HEK293 (cell line): ENCODE results near the gene ANAPC2.

Experiments
- CTCF ChIA-PET: fragments of 350-600 bp; formaldehyde crosslinking; extraction: SDS; loops from one replicate; lab custom pipeline; 2021; ENCODE audit warnings: antibody characterized with exemption; lab: Yijun Ruan, JAX
- POLR2A ChIA-PET: fragments of 300-600 bp; formaldehyde crosslinking; extraction: SDS; loops from one replicate; lab custom pipeline; 2020; ENCODE audit warnings: antibody characterized with exemption, inconsistent platforms; lab: Yijun Ruan, JAX
- H3K27ac ChIP-seq: fragments of 200-500 bp; sonication (Bioruptor generic); 2 replicates; pipeline ENCODE4 v1.5.1; 2014; ENCODE audit warnings: low read depth, low read length, control low read depth, inconsistent platforms; ENCODE audit errors: extremely low read depth
- H3K36me3 ChIP-seq, 2 experiments: fragments of 200-500 bp in 1 of 2; sonication (Bioruptor generic) in 1 of 2; 1 replicate in 1 of 2; 2 replicates in 1 of 2; pipeline ENCODE4 v1.5.1; 2014 to 2017; ENCODE audit warnings: inconsistent platforms in 2 of 2, low read length in 2 of 2; ENCODE audit not compliant: control insufficient read depth in 2 of 2, insufficient read depth in 1 of 2
- H3K4me1 ChIP-seq: fragments of 200-500 bp; sonication (Bioruptor generic); 2 replicates; pipeline ENCODE4 v1.5.1; 2014; ENCODE audit warnings: mild to moderate bottlenecking, low read length, inconsistent platforms; ENCODE audit not compliant: control insufficient read depth, insufficient read depth
- H3K4me3 ChIP-seq: 2 replicates; pipeline ENCODE4 v1.5.1; 2011; ENCODE audit warnings: low read depth, mild to moderate bottlenecking, control low read depth, low read length, moderate library complexity
- H3K9me3 ChIP-seq: fragments of 200-500 bp; sonication (Bioruptor generic); 2 replicates; pipeline ENCODE4 v1.5.1; 2014; ENCODE audit warnings: low read depth, low read length, inconsistent platforms; ENCODE audit not compliant: control insufficient read depth, insufficient read depth
- GLI4 ChIP-seq: fragments of 450-650 bp; formaldehyde crosslinking; IDR thresholded peaks from 2 replicates; pipeline ENCODE4 v1.5.1; 2016; ENCODE audit warnings: missing biosample characterization, missing genetic modification characterization
- IKZF3 ChIP-seq: fragments of 450-650 bp; IDR thresholded peaks from 2 replicates; pipeline ENCODE4 v1.5.0; 2018; ENCODE audit warnings: missing biosample characterization, mild to moderate bottlenecking, missing genetic modification characterization, moderate library complexity
- KLF9 ChIP-seq: fragments of 450-650 bp; formaldehyde crosslinking; IDR thresholded peaks from 2 replicates; pipeline ENCODE4 v1.5.1; 2016; ENCODE audit warnings: missing biosample characterization, missing genetic modification characterization, low read depth
- OSR2 ChIP-seq: fragments of 450-650 bp; formaldehyde crosslinking; IDR thresholded peaks from 2 replicates; pipeline ENCODE4 v1.5.1; 2016; ENCODE audit warnings: missing biosample characterization, missing genetic modification characterization
- PBX3 ChIP-seq: sonication (generic); formaldehyde crosslinking; IDR thresholded peaks from 2 replicates; pipeline ENCODE4 v1.8.1; 2022; ENCODE audit warnings: mild to moderate bottlenecking, moderate library complexity, missing genetic modification reagents
- PRDM4 ChIP-seq: fragments of 450-650 bp; formaldehyde crosslinking; IDR thresholded peaks from 2 replicates; pipeline ENCODE4 v1.5.1; 2017; ENCODE audit warnings: missing biosample characterization, missing genetic modification characterization
- YY1 ChIP-seq: fragments of 450-650 bp; formaldehyde crosslinking; IDR thresholded peaks from 2 replicates; pipeline ENCODE4 v1.5.1; 2018; ENCODE audit warnings: missing biosample characterization, missing genetic modification characterization
- ZBTB1 ChIP-seq: fragments of 450-650 bp; formaldehyde crosslinking; IDR thresholded peaks from 2 replicates; pipeline ENCODE4 v1.5.1; 2016; ENCODE audit warnings: missing biosample characterization, missing genetic modification characterization
- ZBTB17 ChIP-seq: fragments of 450-650 bp; formaldehyde crosslinking; IDR thresholded peaks from 2 replicates; pipeline ENCODE4 v1.5.1; 2016; ENCODE audit warnings: missing biosample characterization, missing genetic modification characterization
- ZBTB49 ChIP-seq: fragments of 450-650 bp; formaldehyde crosslinking; IDR thresholded peaks from 2 replicates; pipeline ENCODE4 v1.5.1; 2016; ENCODE audit warnings: missing biosample characterization, missing genetic modification characterization, low read depth
- ZFP37 ChIP-seq: fragments of 450-650 bp; formaldehyde crosslinking; IDR thresholded peaks from 2 replicates; pipeline ENCODE4 v1.5.1; 2016; ENCODE audit warnings: missing biosample characterization, missing genetic modification characterization
- ZNF133 ChIP-seq: fragments of 450-650 bp; formaldehyde crosslinking; IDR thresholded peaks from 2 replicates; pipeline ENCODE4 v1.5.1; 2016; ENCODE audit warnings: missing biosample characterization, missing genetic modification characterization
- ZNF184 ChIP-seq: fragments of 450-650 bp; IDR thresholded peaks from 2 replicates; pipeline ENCODE4 v1.5.1; 2018; ENCODE audit warnings: missing biosample characterization, mild to moderate bottlenecking, missing genetic modification characterization
- ZNF223 ChIP-seq: fragments of 450-650 bp; formaldehyde crosslinking; IDR thresholded peaks from 2 replicates; pipeline ENCODE4 v1.5.1; 2016; ENCODE audit warnings: missing biosample characterization, missing genetic modification characterization
- ZNF23 ChIP-seq: fragments of 450-650 bp; formaldehyde crosslinking; IDR thresholded peaks from 2 replicates; pipeline ENCODE4 v1.5.1; 2016; ENCODE audit warnings: missing biosample characterization, missing genetic modification characterization, borderline replicate concordance
- ZNF311 ChIP-seq: fragments of 450-650 bp; formaldehyde crosslinking; IDR thresholded peaks from 2 replicates; pipeline ENCODE4 v1.5.1; 2017; ENCODE audit warnings: missing biosample characterization, missing genetic modification characterization, borderline replicate concordance
- ZNF341 ChIP-seq: fragments of 450-650 bp; formaldehyde crosslinking; IDR thresholded peaks from 2 replicates; pipeline ENCODE4; 2016; ENCODE audit warnings: low read depth, missing biosample characterization, missing genetic modification characterization
- ZNF362 ChIP-seq: fragments of 450-650 bp; formaldehyde crosslinking; IDR thresholded peaks from 2 replicates; pipeline ENCODE4 v1.5.1; 2016; ENCODE audit warnings: missing biosample characterization, missing genetic modification characterization
- ZNF37A ChIP-seq: fragments of 450-650 bp; IDR thresholded peaks from 2 replicates; pipeline ENCODE4 v1.5.1; 2018; ENCODE audit warnings: missing biosample characterization, missing genetic modification characterization
- ZNF394 ChIP-seq: fragments of 450-650 bp; formaldehyde crosslinking; IDR thresholded peaks from 2 replicates; pipeline ENCODE4 v1.5.1; 2016; ENCODE audit warnings: missing biosample characterization, missing genetic modification characterization, mild to moderate bottlenecking, moderate library complexity, borderline replicate concordance
- ZNF423 ChIP-seq: fragments of 450-650 bp; formaldehyde crosslinking; IDR thresholded peaks from 2 replicates; pipeline ENCODE4 v1.5.1; 2016; ENCODE audit warnings: missing biosample characterization, missing genetic modification characterization
- ZNF473 ChIP-seq: fragments of 450-650 bp; formaldehyde crosslinking; IDR thresholded peaks from 2 replicates; pipeline ENCODE4 v1.5.1; 2017; ENCODE audit warnings: missing biosample characterization, missing genetic modification characterization
- ZNF513 ChIP-seq: fragments of 450-650 bp; IDR thresholded peaks from 2 replicates; pipeline ENCODE4 v1.5.1; 2018; ENCODE audit warnings: missing biosample characterization, missing genetic modification characterization
- ZNF548 ChIP-seq: fragments of 450-650 bp; formaldehyde crosslinking; IDR thresholded peaks from 2 replicates; pipeline ENCODE4 v1.5.1; 2016; ENCODE audit warnings: missing biosample characterization, missing genetic modification characterization
- ZNF621 ChIP-seq: fragments of 450-650 bp; formaldehyde crosslinking; IDR thresholded peaks from 2 replicates; pipeline ENCODE4 v1.5.1; 2017; ENCODE audit warnings: missing biosample characterization, missing genetic modification characterization
- ZNF624 ChIP-seq: fragments of 450-650 bp; formaldehyde crosslinking; IDR thresholded peaks from 2 replicates; pipeline ENCODE4 v1.5.1; 2017; ENCODE audit warnings: missing biosample characterization, missing genetic modification characterization
- ZNF660 ChIP-seq: fragments of 450-650 bp; IDR thresholded peaks from 2 replicates; pipeline ENCODE4 v1.5.1; 2018; ENCODE audit warnings: missing biosample characterization, mild to moderate bottlenecking, missing genetic modification characterization
- ZSCAN30 ChIP-seq: fragments of 450-650 bp; IDR thresholded peaks from 2 replicates; pipeline ENCODE4 v1.5.1; 2018; ENCODE audit warnings: missing biosample characterization, mild to moderate bottlenecking, missing genetic modification characterization, moderate library complexity
- ZXDB ChIP-seq: fragments of 450-650 bp; formaldehyde crosslinking; IDR thresholded peaks from 2 replicates; pipeline ENCODE4 v1.5.1; 2016; ENCODE audit warnings: missing biosample characterization, missing genetic modification characterization

The ANAPC2 gene

GRCh38 chr9:137236936-137237421 lies 48.6 kb upstream of the ANAPC2 start (continued):
- TF ChIP-seq ZNF37A (tag by site-specific recombination) (no peak), ZNF624 (tag by site-specific recombination) (no peak), ZNF621 (tag by site-specific recombination) (no peak), KLF9 (tag by site-specific recombination) (no peak), ZNF423 (tag by site-specific recombination) (0 out of 2 replicates have a peak, but pooled peaks have one; percentile 7), ZNF311 (tag by site-specific recombination) (no peak), ZNF548 (no peak), GLI4 (tag by site-specific recombination) (peak; percentile 10; the same call in 1 of the 2 replicates), ZNF23 (tag by site-specific recombination) (no peak), ZBTB49 (no peak), PBX3 (CRISPR knock-in tag) (no peak), ZNF660 (tag by site-specific recombination) (no peak)

GRCh38 chr9:137236238-137236935 lies 48.0 kb upstream of the ANAPC2 start:
- H3K4me1 ChIP-seq = peaks cover 3% of the 10 kb centered on the region; the same call in 1 of the 2 replicates
- CTCF ChIA-PET = interaction anchor here (0.6 to 3.4 kb wide), 85 partner anchors 7 to 500 kb away, joined by 3 to 45 read pairs (median 5); partner anchors contain the start of genes ANAPC2, CYSRT1, DPH7 and LCN8
- H3K4me3 ChIP-seq = peak overlapping the region; percentile 13
- H3K36me3 ChIP-seq = peaks cover 0 to 7% of the 10 kb centered on the region in 2 experiments; a peak in 1 of 3 replicates
- POLR2A ChIA-PET = interaction anchor here (0.5 to 11.5 kb wide), 22 partner anchors 9 to 190 kb away, joined by 3 to 336 read pairs (median 4); partner anchors contain the start of genes ANAPC2, CYSRT1, EXD3 and MAN1B1
- H3K27ac ChIP-seq = no peak overlapping the region
- H3K9me3 ChIP-seq = no peaks in the 10 kb centered on the region
- TF ChIP-seq YY1 (peak; percentile 80), ZNF362 (tag by site-specific recombination) (no peak), ZSCAN30 (tag by site-specific recombination) (peak; percentile 77), ZBTB17 (tag by site-specific recombination) (no peak), ZNF341 (tag by site-specific recombination) (peak; percentile 70), ZFP37 (0 out of 2 replicates have a peak, but pooled peaks have one; percentile 44), ZNF473 (no peak), ZNF513 (tag by site-specific recombination) (no peak), PRDM4 (tag by site-specific recombination) (no peak), IKZF3 (tag by site-specific recombination) (no peak), ZXDB (tag by site-specific recombination) (peak; percentile 51; the same call in 1 of the 2 replicates), ZBTB1 (tag by site-specific recombination) (no peak), ZNF223 (tag by site-specific recombination) (no peak), ZNF184 (tag by site-specific recombination) (0 out of 2 replicates have a peak, but pooled peaks have one; percentile 25), OSR2 (tag by site-specific recombination) (peak; percentile 39; the same call in 1 of the 2 replicates), ZNF394 (tag by site-specific recombination) (peak; percentile 32; the same call in 1 of the 2 replicates), ZNF133 (tag by site-specific recombination) (no peak)
